H9 (cell line): ENCODE results near the gene KCNMA1. TPM values are rescaled to one million over a fixed set of nuclear protein-coding genes. Genes with fewer than 3 reads are reported as not detected.

Experiments used
- DNase-seq: peaks from one replicate; pipeline ENCODE4 v3.0.0-alpha.2; 2017
- H2AFZ ChIP-seq: one replicate; pipeline ENCODE4 v1.6.1; 2013; ENCODE audit warnings: mild to moderate bottlenecking, low read length, control low read depth, moderate library complexity
- H2AK5ac ChIP-seq: 2 replicates; pipeline ENCODE4 v1.6.1; 2013; ENCODE audit warnings: low read length, control low read depth, mixed read lengths; ENCODE audit not compliant: insufficient read length
- H2BK120ac ChIP-seq: one replicate; pipeline ENCODE4 v1.6.1; 2013; ENCODE audit warnings: low read depth, mild to moderate bottlenecking, low read length, control low read depth, inconsistent platforms; ENCODE audit not compliant: poor library complexity, severe bottlenecking
- H2BK12ac ChIP-seq: 2 replicates; pipeline ENCODE4 v1.6.1; 2013; ENCODE audit warnings: low read length, control low read depth, mixed read lengths, low read depth; ENCODE audit not compliant: insufficient read length
- H2BK15ac ChIP-seq: 2 replicates; pipeline ENCODE4 v1.6.1; 2013; ENCODE audit warnings: low read depth, low read length, control low read depth
- H2BK20ac ChIP-seq: one replicate; pipeline ENCODE4 v1.6.1; 2013; ENCODE audit warnings: low read depth, mild to moderate bottlenecking, low read length, control low read depth, inconsistent platforms; ENCODE audit not compliant: poor library complexity, severe bottlenecking
- H2BK5ac ChIP-seq: 2 replicates; pipeline ENCODE4 v1.6.1; 2013; ENCODE audit warnings: low read length, control low read depth, mixed read lengths; ENCODE audit not compliant: insufficient read length
- H3K14ac ChIP-seq: 2 replicates; pipeline ENCODE4 v1.6.1; 2013; ENCODE audit warnings: low read length, control low read depth; ENCODE audit not compliant: insufficient read depth
- H3K18ac ChIP-seq: 2 replicates; pipeline ENCODE4 v1.6.1; 2013; ENCODE audit warnings: low read depth, mild to moderate bottlenecking, mixed read lengths, low read length, control low read depth; ENCODE audit not compliant: insufficient read length
- H3K23ac ChIP-seq: 2 replicates; pipeline ENCODE4 v1.6.1; 2013; ENCODE audit warnings: low read length, control low read depth, mixed read lengths, low read depth; ENCODE audit not compliant: insufficient read length
- H3K23me2 ChIP-seq: 2 replicates; pipeline ENCODE4 v1.6.1; 2013; ENCODE audit warnings: low read depth, mild to moderate bottlenecking, mixed read lengths, low read length, control low read depth; ENCODE audit not compliant: insufficient read length, poor library complexity, severe bottlenecking
- H3K27ac ChIP-seq: 2 replicates; pipeline ENCODE4 v1.5.1; 2013; ENCODE audit warnings: low read length, control low read depth, mixed read lengths, low read depth; ENCODE audit not compliant: insufficient read length
- H3K27me3 ChIP-seq: 2 replicates; pipeline ENCODE4 v1.6.1; 2013; ENCODE audit warnings: low read length, control low read depth, inconsistent platforms; ENCODE audit not compliant: insufficient read depth
- H3K4ac ChIP-seq: 2 replicates; pipeline ENCODE4 v1.6.1; 2013; ENCODE audit warnings: low read depth, mild to moderate bottlenecking, control low read depth, inconsistent platforms, low read length, moderate library complexity
- H3K4me1 ChIP-seq: 2 replicates; pipeline ENCODE4 v1.6.1; 2013; ENCODE audit warnings: low read length, control low read depth, inconsistent platforms; ENCODE audit not compliant: insufficient read depth
- H3K4me2 ChIP-seq: 2 replicates; pipeline ENCODE4 v1.6.1; 2013; ENCODE audit warnings: low read length, control low read depth, mixed read lengths; ENCODE audit not compliant: insufficient read length, insufficient read depth
- H3K56ac ChIP-seq: 2 replicates; pipeline ENCODE4 v1.6.1; 2013; ENCODE audit warnings: low read depth, mild to moderate bottlenecking, mixed read lengths, low read length, control low read depth; ENCODE audit not compliant: insufficient read length
- H3K79me1 ChIP-seq: 2 replicates; pipeline ENCODE4 v1.6.1; 2013; ENCODE audit warnings: low read depth, mild to moderate bottlenecking, moderate library complexity, low read length, control low read depth, inconsistent platforms; ENCODE audit not compliant: insufficient read depth, poor library complexity, severe bottlenecking
- H3K79me2 ChIP-seq: 2 replicates; pipeline ENCODE4 v1.6.1; 2013; ENCODE audit warnings: low read length, control low read depth, inconsistent platforms; ENCODE audit not compliant: insufficient read depth
- H3K9ac ChIP-seq: 2 replicates; pipeline ENCODE4 v1.6.1; 2013; ENCODE audit warnings: low read length, control low read depth, mixed read lengths; ENCODE audit not compliant: insufficient read length; ENCODE audit errors: extremely low read depth
- H3K9me3 ChIP-seq: one replicate; pipeline ENCODE4 v1.6.1; 2013; ENCODE audit warnings: low read depth, low read length, inconsistent platforms; ENCODE audit not compliant: control insufficient read depth
- H3T11ph ChIP-seq: one replicate; pipeline ENCODE4 v1.6.1; 2013; ENCODE audit warnings: mild to moderate bottlenecking, low read length, control low read depth, inconsistent platforms
- H4K20me1 ChIP-seq: one replicate; pipeline ENCODE4 v1.6.1; 2013; ENCODE audit not compliant: control insufficient read depth, insufficient read length, insufficient read depth
- H4K5ac ChIP-seq: 2 replicates; pipeline ENCODE4 v1.6.1; 2013; ENCODE audit warnings: low read depth, mild to moderate bottlenecking, mixed read lengths, low read length, control low read depth; ENCODE audit not compliant: insufficient read length
- H4K8ac ChIP-seq: replicated peaks from 2 replicates; pipeline ENCODE4 v1.6.1; 2013; ENCODE audit warnings: low read length, control low read depth, mixed read lengths, low read depth; ENCODE audit not compliant: insufficient read length
- H4K91ac ChIP-seq: 2 replicates; pipeline ENCODE4 v1.6.1; 2013; ENCODE audit warnings: low read depth, mild to moderate bottlenecking, moderate library complexity, mixed read lengths, low read length, control low read depth; ENCODE audit not compliant: insufficient read length
- H3K27ac Mint-ChIP-seq, 3 experiments: 2 replicates in 2 of 3; 3 replicates in 1 of 3; pipeline ENCODE4 v1.8.0; 2020 to 2021; ENCODE audit warnings: mixed read lengths in 3 of 3, mild to moderate bottlenecking in 1 of 3, moderate library complexity in 1 of 3
- H3K27me3 Mint-ChIP-seq: 2 replicates; pipeline ENCODE4 v1.8.0; 2021; ENCODE audit warnings: low read depth, mild to moderate bottlenecking, moderate library complexity, mixed read lengths
- H3K36me3 Mint-ChIP-seq, 3 experiments: 2 replicates in 2 of 3; 3 replicates in 1 of 3; pipeline ENCODE4 v1.8.0; 2020 to 2021; ENCODE audit warnings: low read depth in 3 of 3, mixed read lengths in 3 of 3; ENCODE audit not compliant: insufficient read depth in 1 of 3
- H3K4me1 Mint-ChIP-seq, 2 experiments: 2 replicates each; pipeline ENCODE4 v1.8.0; 2020; ENCODE audit warnings: mixed read lengths in 2 of 2
- H3K4me3 Mint-ChIP-seq, 2 experiments: 2 replicates in 1 of 2; 3 replicates in 1 of 2; pipeline ENCODE4 v1.8.0; 2020 to 2021; ENCODE audit warnings: mild to moderate bottlenecking in 2 of 2, mixed read lengths in 2 of 2, moderate library complexity in 1 of 2
- H3K9me3 Mint-ChIP-seq, 2 experiments: 2 replicates in 1 of 2; 3 replicates in 1 of 2; pipeline ENCODE4 v1.8.0; 2020; ENCODE audit warnings: mild to moderate bottlenecking in 2 of 2, mixed read lengths in 2 of 2, moderate library complexity in 1 of 2
- total RNA-seq: library from RNA; stranded (reverse); gene quantifications from 2 replicates; pipeline ENCODE4 v1.2.1, GENCODE V29; 2021
- TF ChIP-seq, protein P1 (sequence below): fragments of 200-600 bp; sonication (generic); conservative IDR thresholded peaks from 3 replicates; pipeline ENCODE4 v1.8.0; 2021; ENCODE audit warnings: antibody characterized with exemption, mild to moderate bottlenecking

Gene KCNMA1
- total RNA-seq, 1 experiment from 2014 or later: 2.0 TPM

GRCh38 chr10:76899490-76899889 is 738.1 kb downstream of the KCNMA1 start:
- Histone ChIP-seq H4K20me1 (no peaks in the 10 kb centered on the region), H3T11ph (no peak overlapping the region), H4K8ac (no peak overlapping the region), H2AFZ (no peak overlapping the region), H2BK5ac (no peak overlapping the region), H2BK12ac (no peak overlapping the region), H2BK15ac (no peak overlapping the region), H3K9me3 (no peaks in the 10 kb centered on the region), H4K91ac (no peak overlapping the region), H3K79me1 (no peaks in the 10 kb centered on the region), H3K4me2 (no peak overlapping the region), H3K9ac (no peak overlapping the region), H3K23me2 (no peaks in the 10 kb centered on the region), H2AK5ac (no peak overlapping the region), H2BK20ac (no peak overlapping the region), H3K14ac (no peak overlapping the region), H3K79me2 (no peaks in the 10 kb centered on the region), H3K4ac (no peak overlapping the region), H3K4me1 (no peaks in the 10 kb centered on the region), H3K27ac (no peak overlapping the region), H3K23ac (no peak overlapping the region), H3K56ac (no peak overlapping the region), H3K27me3 (no peaks in the 10 kb centered on the region), H2BK120ac (no peak overlapping the region), H3K18ac (no peak overlapping the region), H4K5ac (no peak overlapping the region)
- Mint-ChIP-seq H3K4me1 (peaks cover 0 to 7% of the 10 kb centered on the region in 2 experiments; a peak in 2 of 4 replicates), H3K9me3 (peaks cover 24 to 26% of the 10 kb centered on the region in 2 experiments), H3K27ac (no peak overlapping the region), H3K36me3 (peaks cover 12 to 26% (median 21%) of the 10 kb centered on the region in 3 experiments), H3K4me3 (no peak overlapping the region), H3K27me3 (no peaks in the 10 kb centered on the region)
- TF ChIP-seq, protein P1, sequence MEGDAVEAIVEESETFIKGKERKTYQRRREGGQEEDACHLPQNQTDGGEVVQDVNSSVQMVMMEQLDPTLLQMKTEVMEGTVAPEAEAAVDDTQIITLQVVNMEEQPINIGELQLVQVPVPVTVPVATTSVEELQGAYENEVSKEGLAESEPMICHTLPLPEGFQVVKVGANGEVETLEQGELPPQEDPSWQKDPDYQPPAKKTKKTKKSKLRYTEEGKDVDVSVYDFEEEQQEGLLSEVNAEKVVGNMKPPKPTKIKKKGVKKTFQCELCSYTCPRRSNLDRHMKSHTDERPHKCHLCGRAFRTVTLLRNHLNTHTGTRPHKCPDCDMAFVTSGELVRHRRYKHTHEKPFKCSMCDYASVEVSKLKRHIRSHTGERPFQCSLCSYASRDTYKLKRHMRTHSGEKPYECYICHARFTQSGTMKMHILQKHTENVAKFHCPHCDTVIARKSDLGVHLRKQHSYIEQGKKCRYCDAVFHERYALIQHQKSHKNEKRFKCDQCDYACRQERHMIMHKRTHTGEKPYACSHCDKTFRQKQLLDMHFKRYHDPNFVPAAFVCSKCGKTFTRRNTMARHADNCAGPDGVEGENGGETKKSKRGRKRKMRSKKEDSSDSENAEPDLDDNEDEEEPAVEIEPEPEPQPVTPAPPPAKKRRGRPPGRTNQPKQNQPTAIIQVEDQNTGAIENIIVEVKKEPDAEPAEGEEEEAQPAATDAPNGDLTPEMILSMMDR: no peak
- DNase-seq: no peak
